Measurements from ENCODE around the gene BNC2.
"Not testable (repeated sequence)": the region's sequence is repeated elsewhere in the genome, so short reads cannot be mapped to it uniquely, and the experiment has no call there.

Gene BNC2

DNA sequence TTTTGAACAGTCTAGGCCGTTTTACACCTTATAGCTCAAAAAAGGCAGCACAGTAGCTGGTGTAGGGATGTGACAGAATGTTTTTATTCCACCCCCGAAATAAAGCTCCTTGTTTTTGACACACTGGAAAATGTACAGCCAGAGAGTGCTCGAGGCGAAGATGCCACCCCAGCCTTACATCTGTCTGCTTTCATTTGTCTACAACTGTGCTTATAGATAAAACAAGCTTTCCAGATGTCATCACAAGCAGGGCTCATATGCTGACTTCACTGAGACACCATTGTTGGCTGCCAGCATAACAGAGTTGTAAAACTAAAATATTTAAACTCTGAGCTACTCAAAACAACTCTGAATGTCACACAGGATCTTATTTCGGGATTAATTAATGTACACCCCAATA lies 386.3 kb downstream of the BNC2 start:
- no peak for DNase-seq

- no peak for DNase-seq
These were observed 387.7 kb downstream of the BNC2 start for GRCh38 chr9:16482764-16483163.

GRCh38 chr9:16480584-16480983 lies 389.9 kb downstream of the BNC2 start:
- not testable (repeated sequence) for DNase-seq

- DNase-seq, result no peak
These were observed 394.5 kb downstream of the BNC2 start for GRCh38 chr9:16475996-16476395.

- DNase-seq, result no peak
These were observed 395.2 kb downstream of the BNC2 start for GRCh38 chr9:16475257-16475656.

DNA sequence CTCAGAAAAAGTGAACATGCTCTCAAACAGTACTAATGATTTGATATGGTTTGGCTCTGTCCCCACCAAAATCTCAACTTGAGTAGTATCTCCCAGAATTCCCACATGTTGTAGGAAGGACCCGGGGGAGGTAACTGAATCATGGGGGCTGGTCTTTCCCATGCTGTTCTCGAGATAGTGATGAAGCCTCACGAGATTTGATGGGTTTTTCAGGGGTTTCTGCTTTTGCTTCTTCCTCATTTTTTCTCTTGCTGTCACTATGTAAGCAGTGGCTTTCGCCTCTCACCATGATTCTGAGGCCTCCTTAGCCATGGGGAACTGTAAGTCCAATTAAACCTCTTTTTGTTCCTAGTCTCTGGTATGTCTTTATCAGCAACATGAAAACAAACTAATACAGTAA lies 401.3 kb downstream of the BNC2 start:
- DNase-seq, result no peak

DNA sequence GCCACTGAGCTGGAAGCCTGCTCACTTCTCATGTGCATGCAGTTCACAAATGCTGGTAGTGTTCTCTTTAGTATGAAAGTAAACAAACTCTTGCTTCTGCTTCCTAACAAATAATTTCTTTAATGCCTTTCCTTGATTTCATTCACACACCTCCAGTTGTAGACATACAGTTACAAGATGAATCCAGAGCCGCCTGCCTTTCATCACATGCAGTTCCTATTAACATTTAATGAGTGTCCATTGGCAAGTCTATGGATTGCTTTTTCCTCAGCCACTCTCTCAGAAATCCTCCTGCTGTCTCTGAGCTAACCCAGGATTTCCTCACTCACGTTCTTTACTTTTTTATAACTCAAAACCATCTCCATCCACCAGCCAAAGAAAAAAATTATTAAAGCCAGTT lies 408.6 kb downstream of the BNC2 start:
- no peak for DNase-seq

GRCh38 chr9:16461137-16461840 lies 409.2 kb downstream of the BNC2 start:
- DNase-seq, result no peak

DNA sequence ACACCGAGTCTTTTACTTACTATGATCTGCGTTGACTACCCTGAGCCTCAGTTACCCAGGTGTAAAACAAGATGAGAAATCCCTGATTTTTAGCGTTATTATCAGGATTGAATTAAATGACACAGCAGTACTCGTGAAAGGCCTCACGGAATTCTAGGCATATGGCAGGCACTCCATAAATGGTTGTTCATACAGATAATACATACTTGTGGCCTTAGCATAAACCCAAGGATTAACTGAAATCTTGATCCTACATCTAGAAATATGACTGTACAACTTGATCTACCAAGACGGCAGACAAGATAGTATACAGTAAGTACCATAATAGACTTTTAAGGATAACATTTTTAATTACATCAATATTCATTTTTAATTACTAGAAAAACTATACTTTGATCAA lies 409.8 kb downstream of the BNC2 start:
- no peak for DNase-seq

GRCh38 chr9:16459421-16460148 lies 410.9 kb downstream of the BNC2 start:
- no peak for DNase-seq

GRCh38 chr9:16458696-16459420 lies 411.6 kb downstream of the BNC2 start:
- DNase-seq, result no peak

- DNase-seq, result no peak
These were observed 414.6 kb downstream of the BNC2 start for GRCh38 chr9:16455842-16456241.

- no peak for DNase-seq
These were observed 417.1 kb downstream of the BNC2 start for GRCh38 chr9:16453390-16453789.

- no peak for DNase-seq
These were observed 419.9 kb downstream of the BNC2 start for GRCh38 chr9:16450578-16450977.

DNA sequence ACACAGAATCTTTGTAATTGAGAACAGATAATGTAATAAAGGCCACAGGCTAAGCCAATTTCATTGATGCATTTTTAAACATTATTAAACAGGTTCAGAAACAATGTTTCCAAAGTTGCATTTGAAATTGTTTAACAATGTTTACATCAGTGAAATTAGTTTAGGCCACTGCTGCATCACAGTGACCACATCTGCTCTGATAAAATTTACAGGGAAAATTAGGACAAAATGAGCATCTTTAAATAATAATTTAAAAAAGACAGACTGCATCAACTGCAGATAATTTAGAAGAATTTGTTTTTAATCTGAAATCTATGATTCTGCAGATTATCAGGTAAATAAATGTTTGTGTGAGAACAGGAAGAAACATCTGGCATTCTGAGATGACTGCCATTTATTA lies 420.4 kb downstream of the BNC2 start:
- DNase-seq, result no peak

- DNase-seq, result no peak
These were observed 421.3 kb downstream of the BNC2 start for GRCh38 chr9:16449076-16449730.

GRCh38 chr9:16447946-16448345 lies 422.5 kb downstream of the BNC2 start:
- no peak for DNase-seq

DNA sequence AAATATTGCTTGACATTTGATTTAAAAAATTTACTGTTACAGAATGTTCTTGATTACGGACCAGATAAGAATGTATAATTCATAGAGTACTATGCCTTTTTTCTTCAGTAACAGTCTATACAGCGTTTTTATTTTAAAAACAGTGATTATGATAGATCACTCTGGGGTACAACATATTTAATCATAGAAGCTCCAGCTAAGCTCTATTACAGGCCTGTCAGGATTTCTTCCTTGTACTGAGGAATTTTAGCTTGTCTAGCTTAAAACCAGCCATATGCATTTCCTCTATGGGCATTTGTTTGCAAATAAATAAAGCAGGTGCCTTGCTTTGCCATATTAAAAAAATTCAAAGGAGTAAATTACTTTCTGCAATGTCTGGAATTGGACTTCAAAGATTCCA lies 423.8 kb downstream of the BNC2 start:
- DNase-seq, result no peak

- no peak for DNase-seq
These were observed 425.1 kb downstream of the BNC2 start for GRCh38 chr9:16445141-16445920.

GRCh38 chr9:16442622-16443021 lies 427.8 kb downstream of the BNC2 start:
- no peak for DNase-seq

GRCh38 chr9:16441791-16442190 lies 428.7 kb downstream of the BNC2 start:
- DNase-seq, result no peak

GRCh38 chr9:16438831-16439230 lies 431.6 kb downstream of the BNC2 start:
- DNase-seq, result not testable (repeated sequence)

GRCh38 chr9:16436545-16436944 lies 433.9 kb downstream of the BNC2 start:
- DNase-seq, result no peak

Data from CD4-positive, alpha-beta T cell treated with Interleukin-4 for 4 hours (primary cell).